ENCODE measurements around the gene MPV17L.
"Not testable (repeated sequence)": the region's sequence is repeated elsewhere in the genome, so short reads cannot be mapped to it uniquely, and the experiment has no call there.

MPV17L gene

DNA sequence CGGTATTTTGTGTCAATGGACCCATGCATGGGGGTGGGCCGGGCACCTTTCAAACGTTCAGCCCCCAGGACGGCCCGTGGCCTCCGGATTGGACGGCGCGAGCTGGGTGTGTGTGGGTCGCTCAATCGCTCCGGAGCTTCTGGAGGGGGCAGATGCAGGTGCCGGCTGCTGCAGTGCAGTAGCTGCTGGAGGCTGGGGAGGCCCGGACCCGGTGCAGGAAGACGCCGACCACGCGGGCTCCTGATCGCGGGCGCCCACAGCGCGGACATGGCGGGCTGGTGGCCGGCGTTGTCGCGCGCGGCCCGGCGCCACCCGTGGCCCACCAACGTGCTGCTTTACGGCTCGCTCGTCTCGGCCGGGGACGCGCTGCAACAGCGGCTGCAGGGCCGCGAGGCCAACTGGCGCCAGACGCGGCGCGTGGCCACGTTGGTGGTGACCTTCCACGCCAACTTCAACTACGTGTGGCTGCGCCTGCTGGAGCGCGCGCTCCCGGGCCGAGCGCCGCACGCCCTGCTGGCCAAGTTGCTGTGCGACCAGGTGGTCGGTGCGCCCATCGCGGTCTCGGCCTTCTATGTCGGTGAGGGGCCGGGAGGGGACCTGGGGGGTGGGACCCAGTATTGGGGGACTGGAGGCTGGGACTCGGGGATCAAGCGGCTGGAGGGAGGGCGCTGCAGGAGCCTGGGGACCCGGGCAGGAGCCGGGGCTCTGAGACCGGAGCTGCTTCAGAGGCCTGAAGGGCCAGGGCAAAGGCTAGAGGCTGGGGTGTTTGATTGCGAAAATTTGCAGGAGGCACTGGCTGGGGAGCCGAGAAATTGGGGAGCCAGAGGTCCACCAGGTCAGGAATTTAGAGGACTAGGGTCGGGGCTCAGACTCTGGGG is at the start of gene MPV17L:
MPV17L (plus strand) TSS at position 124 of the 878 bp plus-strand sequence; CDS start at position 268, 144 bp downstream.
- DNase-seq (ENCODE audit: low spot score); FAIRE-seq: not testable (repeated sequence)

DNA sequence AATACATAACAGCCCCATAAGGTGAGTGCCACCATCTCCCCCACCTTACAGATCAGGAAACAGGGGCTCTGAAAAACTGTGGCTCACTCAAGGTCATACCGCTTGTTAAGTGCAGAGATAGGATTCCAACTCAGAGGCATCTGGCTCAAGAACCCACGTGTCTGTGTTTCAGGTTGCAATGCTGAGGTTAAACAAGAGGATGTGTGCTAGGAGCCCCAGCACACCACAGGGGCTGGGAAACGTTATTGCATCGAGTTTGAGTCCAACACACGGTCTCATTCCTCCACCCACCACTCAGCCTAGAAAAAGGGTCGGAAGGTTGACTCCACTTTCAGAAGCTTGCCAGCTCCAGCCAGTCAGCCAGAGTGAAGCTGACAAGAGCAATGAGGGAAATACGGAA is 46.8 kb upstream of the MPV17L start:
- not testable (repeated sequence) for FAIRE-seq; DNase-seq (ENCODE audit: low spot score)

DNA sequence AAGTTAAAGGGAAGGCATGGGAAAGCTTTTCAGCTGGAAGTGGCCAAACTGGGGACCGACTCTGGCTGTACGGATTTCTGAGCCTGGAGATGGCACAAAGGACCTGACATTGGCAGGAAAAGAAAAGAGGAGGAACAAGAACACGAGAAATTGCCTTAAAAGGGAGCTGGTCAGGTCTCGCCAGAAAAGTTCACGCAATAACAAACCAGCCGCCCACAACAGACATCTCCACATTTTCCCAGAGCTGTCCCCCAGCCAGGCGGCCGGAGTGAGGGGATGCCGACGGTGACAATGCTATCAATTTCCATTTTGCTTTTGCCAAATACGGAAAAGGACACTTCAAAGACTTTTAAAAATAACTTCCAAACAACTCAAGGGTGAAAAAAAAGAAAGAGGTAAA is 44.3 kb upstream of the MPV17L start:
- DNase-seq (ENCODE audit: low spot score); FAIRE-seq: not testable (repeated sequence)

DNA sequence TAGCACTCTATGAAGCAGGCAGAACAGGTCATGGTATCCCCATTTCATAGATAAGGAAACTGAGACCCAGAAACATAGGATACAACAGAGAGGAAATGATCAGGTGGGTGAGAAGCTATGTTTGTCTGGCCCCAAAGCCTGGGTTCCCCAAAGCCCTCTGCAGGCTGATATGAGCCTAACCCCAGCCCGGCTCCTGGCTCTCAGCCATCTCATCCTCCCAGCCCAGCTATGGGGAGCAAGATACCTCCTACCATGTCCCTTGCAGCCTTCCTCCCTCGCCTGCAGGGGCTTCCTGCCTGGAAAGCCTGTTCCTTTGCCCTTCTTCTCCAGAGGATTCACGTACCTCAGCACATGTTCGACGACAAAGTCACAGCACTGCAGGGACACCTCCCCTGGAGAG is 43.8 kb upstream of the MPV17L start:
- not testable (repeated sequence) for FAIRE-seq

DNA sequence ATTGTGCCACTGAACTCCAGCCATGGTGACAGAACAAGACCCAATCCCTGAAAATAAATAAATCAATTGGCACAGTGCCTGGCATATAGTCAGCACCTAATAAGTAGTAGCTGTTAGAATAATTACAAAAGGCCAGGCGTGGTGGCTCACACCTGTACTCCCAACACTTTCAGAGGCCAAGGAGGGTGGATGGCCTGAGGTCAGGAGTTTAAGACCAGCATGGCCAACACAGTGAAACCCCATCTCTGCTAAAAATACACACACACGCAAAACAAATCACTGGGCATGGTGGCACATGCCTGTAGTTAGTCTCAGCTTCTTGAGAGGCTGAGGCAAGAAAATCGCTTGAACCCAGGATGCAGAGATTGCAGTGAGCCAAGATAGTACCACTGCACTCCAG is 42.7 kb upstream of the MPV17L start:
- not testable (repeated sequence) for DNase-seq (ENCODE audit: low spot score); FAIRE-seq

More for the DNA sequence above, 43.8 kb upstream of the MPV17L start:
- not testable (repeated sequence) for DNase-seq (ENCODE audit: low spot score)

DNA sequence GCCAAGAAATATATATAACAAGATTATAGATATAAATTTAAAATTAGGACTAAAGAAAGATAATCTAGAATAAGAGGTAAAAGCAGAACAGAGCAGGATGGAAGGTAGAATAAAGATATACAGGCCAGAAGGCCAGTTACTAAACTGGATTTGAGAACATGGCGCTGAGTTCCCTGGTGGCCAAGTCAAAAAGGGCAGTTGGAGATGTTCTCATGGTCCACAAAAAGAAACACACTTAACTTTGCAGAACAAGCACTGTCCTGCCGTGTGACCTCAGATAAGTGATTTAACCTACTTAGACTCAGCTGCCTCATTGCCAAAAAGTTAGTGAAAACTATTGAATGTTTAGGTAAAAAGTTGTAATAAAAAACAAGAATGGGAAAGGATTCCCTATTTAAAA is 40.7 kb upstream of the MPV17L start:
- not testable (repeated sequence) for DNase-seq (ENCODE audit: low spot score); FAIRE-seq

DNA sequence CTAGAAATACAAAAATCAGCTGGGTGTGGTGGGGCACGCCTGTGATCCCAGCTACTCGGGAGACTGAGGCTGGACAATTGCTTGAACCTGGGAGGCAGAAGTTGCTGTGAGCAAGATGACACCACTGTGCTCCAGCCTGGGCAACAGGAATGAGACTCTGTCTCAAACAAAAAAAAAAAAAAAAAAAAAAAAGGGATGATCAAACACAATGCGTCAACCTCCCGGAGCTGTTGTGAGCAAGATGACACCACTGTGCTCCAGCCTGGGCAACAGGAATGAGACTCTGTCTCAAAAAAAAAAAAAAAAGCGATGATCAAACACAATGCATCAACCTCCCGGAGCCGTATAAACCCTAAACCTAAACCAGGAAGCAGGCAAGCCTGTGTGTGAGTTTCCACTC is 38.1 kb upstream of the MPV17L start:
- not testable (repeated sequence) for DNase-seq (ENCODE audit: low spot score); FAIRE-seq

DNA sequence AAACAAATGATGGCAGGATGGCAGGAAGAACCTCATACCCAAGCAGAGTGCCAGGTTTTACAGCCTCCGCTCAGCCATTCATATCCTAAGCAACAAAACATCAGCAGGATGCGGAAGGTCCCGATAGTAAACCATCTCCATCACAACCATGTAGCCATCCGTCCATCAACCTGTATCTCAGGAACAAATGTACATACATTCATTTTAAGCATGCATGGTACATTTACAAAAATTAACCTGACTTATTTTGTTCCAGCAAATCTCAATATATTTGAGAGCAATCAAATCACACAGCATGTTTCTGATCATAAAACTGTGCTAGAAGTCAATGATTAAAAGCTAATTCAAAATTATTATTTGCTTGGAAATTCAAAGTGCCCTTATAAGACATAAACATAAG is 17.4 kb upstream of the MPV17L start, which contains the start of gene NPIPA5:
NPIPA5 (minus strand) TSS at position 101 of the 400 bp plus-strand sequence; CDS start at position 101, 0 bp downstream.
- FAIRE-seq; DNase-seq (ENCODE audit: low spot score): not testable (repeated sequence)

DNA sequence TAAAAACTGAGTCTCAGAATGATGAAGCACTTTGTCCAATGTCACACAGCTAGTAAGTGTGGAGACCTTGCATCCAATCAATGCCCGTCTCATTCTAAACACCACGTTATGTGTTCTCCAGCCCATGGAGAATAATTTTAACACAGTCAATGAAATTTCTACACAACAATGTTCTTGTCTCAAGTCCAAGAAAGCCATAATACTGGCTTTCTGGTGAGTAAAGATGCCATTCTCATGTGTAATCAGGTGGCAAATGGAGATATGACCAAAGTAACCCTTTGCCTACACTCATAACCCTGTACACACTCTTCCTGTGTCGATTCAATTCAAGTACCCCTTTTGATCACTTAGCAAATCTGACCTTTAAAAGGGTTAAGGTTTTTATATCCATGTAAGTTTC is 12.7 kb upstream of the MPV17L start:
- FAIRE-seq; DNase-seq (ENCODE audit: low spot score): not testable (repeated sequence)

DNA sequence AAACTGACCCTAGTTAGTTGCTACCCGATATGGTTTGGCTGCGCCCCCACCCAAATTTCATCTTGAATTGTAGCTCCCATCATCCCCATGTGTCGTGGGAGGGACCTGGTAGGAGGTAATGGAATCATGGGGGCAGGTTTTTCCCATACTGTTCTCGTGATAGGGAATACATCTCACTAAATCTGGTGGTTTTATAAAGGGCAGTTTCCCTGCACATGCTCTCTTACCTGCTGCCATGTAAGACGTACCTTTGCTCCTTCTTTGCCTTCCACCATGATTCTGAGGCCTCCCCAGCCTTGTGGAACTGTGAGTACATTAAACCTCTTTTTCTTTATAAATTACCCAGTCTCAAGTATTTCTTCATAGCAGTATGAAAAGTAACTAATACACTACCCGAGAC is 7.5 kb upstream of the MPV17L start:
- FAIRE-seq; DNase-seq (ENCODE audit: low spot score): not testable (repeated sequence)

DNA sequence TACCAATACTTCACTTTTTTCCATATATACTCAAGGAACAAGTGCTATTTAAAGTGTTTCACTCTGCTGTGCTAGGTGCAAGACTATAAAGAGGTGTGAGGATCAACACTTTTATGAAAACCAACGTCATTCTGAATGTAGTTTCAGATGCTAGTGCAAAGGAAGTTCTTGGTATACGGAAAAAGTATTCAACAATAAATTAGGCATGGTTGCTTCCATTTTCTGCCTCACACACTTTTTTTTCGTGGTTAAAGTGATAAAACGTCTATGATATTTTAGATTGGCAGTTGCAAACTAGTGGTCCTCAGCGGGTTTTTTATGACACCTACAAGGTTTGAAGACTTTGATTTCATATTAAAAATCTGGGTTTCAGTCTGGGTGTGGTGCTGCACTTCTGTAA is 5.6 kb upstream of the MPV17L start:
- not testable (repeated sequence) for DNase-seq (ENCODE audit: low spot score); FAIRE-seq

DNA sequence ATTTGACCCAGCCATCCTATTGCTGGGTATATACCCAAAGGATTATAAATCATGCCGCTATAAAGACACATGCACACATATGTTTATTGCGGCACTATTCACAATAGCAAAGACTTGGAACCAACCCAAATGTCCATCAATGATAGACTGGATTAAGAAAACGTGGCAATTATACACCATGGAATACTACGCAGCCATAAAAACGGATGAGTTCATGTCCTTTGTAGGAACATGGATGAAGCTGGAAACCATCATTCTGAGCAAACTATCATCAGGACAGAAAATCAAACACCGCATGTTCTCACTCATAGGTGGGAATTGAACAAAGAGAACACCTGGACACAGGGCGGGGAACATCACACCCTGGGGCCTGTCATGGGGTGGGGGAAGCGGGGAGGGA is 2.5 kb upstream of the MPV17L start:
- DNase-seq (ENCODE audit: low spot score); FAIRE-seq: not testable (repeated sequence)

DNA sequence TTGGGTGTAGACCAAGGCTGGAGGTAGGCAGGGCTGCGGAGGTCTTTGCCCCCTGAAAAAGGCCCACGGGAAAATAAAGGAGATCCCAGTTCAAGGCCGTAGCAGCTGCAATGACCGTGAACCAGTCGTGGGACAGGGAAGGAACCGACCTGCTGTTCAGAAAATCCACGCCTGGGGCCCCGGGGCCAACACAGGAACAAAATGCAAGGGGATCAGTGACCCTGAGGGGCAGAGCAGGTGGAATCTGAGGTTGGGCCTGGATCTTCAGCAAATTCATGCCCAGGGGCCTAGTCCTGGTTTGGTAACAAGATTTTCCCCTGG is 915 bp downstream of the MPV17L start:
- FAIRE-seq; DNase-seq (ENCODE audit: low spot score): not testable (repeated sequence)

DNA sequence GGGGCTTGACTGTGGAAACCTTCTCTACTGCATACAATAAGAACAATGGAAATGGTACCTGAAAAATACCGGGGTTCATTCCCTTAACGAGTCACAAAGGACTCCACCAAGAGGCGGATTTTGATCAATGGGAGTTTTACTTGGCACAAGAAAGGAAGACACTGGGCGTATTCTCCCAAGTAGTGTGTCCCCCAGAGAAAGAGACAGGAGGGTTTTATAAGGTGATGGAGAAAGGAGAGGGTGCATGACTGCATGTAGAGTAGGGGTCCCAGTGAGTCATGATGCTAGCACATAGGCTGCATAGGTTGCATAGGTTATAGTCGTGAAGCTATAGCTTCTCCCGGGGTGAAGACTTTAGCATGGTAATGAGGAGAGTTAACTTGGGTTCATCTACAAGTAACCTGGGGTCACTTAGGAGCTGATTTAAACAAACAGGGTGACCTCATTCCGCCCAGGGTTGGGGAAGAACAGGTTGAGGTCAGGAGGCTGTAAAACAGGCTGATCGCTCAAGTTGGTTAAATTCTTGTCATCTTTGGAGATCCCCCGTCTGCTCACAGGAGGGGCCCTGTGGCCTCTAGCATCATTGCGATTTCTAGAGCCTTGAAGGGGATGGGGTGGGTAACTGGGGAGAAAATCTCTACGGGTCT is 1.5 kb downstream of the MPV17L start:
- FAIRE-seq (no peak), DNase-seq (ENCODE audit: low spot score) (no peak)

DNA sequence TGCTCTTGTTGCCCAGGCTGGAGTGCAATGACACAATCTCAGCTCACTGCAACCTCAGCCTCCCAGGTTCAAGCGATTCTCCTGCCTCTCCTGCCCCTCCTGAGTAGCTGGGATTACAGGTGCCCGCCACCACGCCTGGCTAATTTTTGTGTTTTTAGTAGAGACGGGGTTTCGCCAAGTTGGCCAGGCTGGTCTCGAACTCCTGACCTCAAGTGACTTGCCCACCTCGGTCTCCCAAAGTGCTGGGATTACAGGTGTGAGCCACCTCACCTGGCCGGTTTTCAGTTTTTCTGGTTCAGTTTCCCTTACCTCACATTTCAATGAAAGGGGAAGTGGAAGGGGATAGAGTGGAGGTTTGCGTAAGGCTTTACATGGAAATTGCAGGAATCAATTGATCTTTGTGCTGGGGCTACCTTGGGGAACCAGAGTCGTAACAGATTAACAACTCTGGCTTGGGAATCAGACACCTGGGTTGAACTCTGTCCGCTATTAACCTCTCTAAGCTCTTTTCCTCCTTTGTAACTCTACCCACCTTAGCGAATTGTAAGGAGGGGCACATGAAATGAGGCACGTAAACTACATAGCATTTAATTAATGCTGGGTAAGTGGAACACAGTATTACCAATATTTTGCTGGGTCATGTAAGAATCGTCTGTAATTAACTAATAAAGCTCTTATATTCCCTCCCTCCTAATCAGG is 3.2 kb downstream of the MPV17L start:
- no peak for FAIRE-seq
- DNase-seq (ENCODE audit: low spot score) = no peak

DNA sequence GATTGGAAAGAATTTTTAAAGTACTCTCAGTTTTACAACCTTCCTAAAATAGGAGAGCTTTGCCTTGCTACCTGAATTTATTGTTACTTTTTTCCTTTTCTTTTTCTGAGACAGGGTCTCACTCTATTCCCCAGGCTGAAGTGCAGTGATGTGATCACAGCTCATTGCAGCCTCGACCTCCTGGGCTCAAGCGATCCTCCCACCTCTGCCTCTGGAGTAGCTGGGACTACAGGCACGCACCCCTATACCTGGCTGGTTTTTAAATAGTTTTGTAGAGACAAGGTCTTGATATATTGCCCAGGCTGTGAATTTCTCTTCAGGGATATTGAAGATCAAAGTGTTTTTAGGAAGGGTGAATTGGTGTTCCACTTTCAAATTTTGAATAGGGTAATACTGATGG is 3.8 kb downstream of the MPV17L start:
- FAIRE-seq = no peak
- no peak for DNase-seq (ENCODE audit: low spot score)

DNA sequence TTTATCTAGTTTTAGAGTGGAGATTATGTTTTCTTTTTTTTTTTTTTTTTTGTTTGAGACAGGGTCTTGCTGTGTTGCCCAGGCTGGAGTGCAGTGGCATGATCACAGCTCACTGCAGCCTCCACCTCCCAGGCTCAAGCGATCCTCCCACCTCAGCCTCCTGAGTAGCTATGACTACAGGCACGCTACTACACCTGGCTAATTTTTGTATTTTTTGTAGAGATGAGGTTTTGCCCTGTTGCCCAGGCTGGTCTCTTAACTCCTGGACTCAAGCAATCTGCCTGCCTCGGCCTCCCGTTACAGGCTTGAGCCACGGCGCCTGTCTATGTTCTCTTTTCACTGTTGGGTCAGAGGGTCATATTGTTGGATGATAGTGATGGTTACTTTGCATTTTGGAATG is 4.8 kb downstream of the MPV17L start:
- FAIRE-seq; DNase-seq (ENCODE audit: low spot score): not testable (repeated sequence)

DNA sequence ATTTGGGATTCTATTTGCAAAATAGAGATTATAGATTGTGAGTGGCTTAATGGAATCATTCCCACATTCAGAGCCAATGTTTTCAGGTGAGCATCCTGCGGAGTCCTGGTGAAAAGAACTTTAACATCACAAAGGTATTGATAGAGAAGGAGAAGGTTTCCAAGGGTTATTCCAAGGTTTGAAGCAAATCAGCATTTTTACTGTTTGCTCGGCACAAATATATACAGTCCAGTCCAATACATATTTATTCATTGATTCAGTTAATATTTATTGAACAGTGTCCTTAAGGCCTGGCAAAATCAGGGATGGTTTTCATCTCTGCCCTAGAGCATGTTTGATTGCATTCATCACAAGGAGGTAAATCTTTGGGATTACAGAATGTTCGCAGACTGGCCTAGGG is 6.4 kb downstream of the MPV17L start:
- DNase-seq (ENCODE audit: low spot score) (no peak), FAIRE-seq (no peak)

DNA sequence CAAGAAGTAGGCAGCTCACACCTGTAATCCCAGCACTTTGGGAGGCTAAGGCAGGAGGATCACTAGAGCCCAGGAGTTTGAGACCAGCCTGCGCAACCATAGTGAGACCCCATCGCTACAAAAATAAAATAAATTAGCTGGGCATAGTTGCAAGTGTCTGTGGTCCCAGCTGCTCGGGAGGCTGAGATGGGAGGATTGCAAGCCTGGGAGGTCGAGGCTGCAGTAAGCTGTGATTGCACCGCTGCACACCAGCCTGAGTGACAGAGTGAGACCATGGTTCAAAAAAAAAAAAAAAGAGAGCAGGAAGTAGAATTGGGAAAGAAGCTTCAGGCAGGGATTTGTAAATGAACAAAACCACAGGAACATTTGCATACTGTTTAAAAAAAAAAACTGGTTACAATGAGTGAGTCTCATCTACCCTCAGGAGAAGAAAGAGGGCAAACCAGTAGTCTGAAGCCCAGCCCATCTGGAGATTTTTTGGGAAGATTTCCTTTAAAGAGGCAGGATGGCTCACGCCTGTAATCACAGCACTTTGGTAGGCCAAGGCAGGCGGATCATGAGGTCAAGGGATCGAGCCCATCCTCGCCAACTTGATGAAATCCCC is 7.9 kb downstream of the MPV17L start:
- DNase-seq (ENCODE audit: low spot score) = no peak

DNA sequence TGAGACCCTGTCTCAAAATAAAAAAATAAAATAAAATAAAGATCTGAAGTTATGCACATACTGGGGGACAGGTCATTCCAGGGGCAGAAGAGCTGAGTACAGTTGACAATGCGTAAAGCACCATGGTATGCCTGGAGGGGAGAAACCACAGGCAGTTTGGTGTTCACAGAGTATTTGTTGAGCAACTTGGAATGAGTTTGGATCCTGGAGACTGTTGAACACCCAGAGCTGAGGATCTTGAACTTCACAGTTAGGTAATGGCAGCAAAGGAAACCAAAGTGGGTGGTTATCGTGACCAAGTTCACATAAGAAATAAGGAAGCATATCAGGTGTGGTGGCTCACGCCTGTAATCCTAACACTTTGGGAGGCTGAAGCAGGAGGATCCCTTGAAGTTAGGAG is 8.5 kb downstream of the MPV17L start:
- DNase-seq (ENCODE audit: low spot score); FAIRE-seq: not testable (repeated sequence)

More for the DNA sequence above, 7.9 kb downstream of the MPV17L start:
- no peak for FAIRE-seq

DNA sequence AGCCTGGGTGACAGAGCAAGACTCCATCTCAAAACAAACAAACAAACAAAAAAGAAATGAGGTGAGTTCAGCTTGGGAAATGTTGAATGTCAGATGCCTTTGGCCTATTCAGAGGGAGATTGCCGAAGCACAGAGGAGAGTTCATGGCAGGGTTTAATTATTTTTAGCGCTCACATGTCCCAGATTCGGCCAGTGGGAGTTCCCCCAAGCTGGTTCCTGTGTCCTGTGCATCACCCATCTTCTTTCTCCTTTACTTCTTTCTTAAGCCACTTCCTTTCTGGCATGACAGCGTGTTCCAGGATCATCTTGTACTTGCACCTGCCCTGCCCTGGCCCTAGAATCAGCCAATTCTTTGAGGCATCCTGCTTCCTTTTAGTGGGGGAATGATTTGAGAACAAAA is 9.2 kb downstream of the MPV17L start:
- DNase-seq (ENCODE audit: low spot score) (no peak), FAIRE-seq (no peak)

All from urothelium cell line (cell line).